Neuronal stem cell (in vitro differentiated cells): ENCODE results near the gene BCL2.

ENCODE experiments used
- DNase-seq: peaks from one replicate; pipeline ENCODE4 v3.0.0-alpha.2; 2013; ENCODE audit warnings: low spot score
- H2AFZ ChIP-seq: one replicate; pipeline ENCODE4 v1.6.1; 2013; ENCODE audit warnings: mild to moderate bottlenecking, low read length, inconsistent platforms
- H2AK5ac ChIP-seq: 2 replicates; pipeline ENCODE4 v1.6.1; 2013; ENCODE audit warnings: low read depth, mild to moderate bottlenecking, inconsistent platforms, low read length, moderate library complexity, mixed read lengths
- H2BK120ac ChIP-seq: 2 replicates; pipeline ENCODE4 v1.6.1; 2013; ENCODE audit warnings: low read depth, mild to moderate bottlenecking, inconsistent platforms, low read length, moderate library complexity, mixed read lengths
- H2BK12ac ChIP-seq: one replicate; pipeline ENCODE4 v1.6.1; 2013; ENCODE audit warnings: low read length, inconsistent platforms
- H2BK15ac ChIP-seq: 2 replicates; pipeline ENCODE4 v1.6.1; 2013; ENCODE audit warnings: mild to moderate bottlenecking, low read length, inconsistent platforms, mixed read lengths
- H2BK5ac ChIP-seq: one replicate; pipeline ENCODE4 v1.6.1; 2013; ENCODE audit warnings: inconsistent platforms, mild to moderate bottlenecking, low read length, moderate library complexity
- H3K14ac ChIP-seq: one replicate; pipeline ENCODE4 v1.6.1; 2013; ENCODE audit warnings: low read length, inconsistent platforms
- H3K18ac ChIP-seq: 2 replicates; pipeline ENCODE4 v1.6.1; 2013; ENCODE audit warnings: low read length, inconsistent platforms
- H3K23ac ChIP-seq: 2 replicates; pipeline ENCODE4 v1.6.1; 2013; ENCODE audit warnings: low read depth, mild to moderate bottlenecking, mixed read lengths, low read length, inconsistent platforms; ENCODE audit not compliant: poor library complexity
- H3K27ac ChIP-seq: replicated peaks from 3 replicates; pipeline ENCODE4 v1.5.1; 2013; ENCODE audit warnings: low read length, inconsistent platforms
- H3K27me3 ChIP-seq, 3 experiments: 2 replicates each; pipeline ENCODE4 v1.6.1; 2013; ENCODE audit warnings: low read length in 3 of 3, mild to moderate bottlenecking in 2 of 3, inconsistent platforms in 1 of 3, low read depth in 1 of 3, mixed read lengths in 1 of 3, moderate library complexity in 1 of 3; ENCODE audit not compliant: control insufficient read depth in 3 of 3, insufficient read depth in 3 of 3
- H3K36me3 ChIP-seq, 2 donors: replicated peaks in 1 of 2; 2 replicates each; pipeline ENCODE4 v1.6.1; 2013; ENCODE audit warnings: low read length in 2 of 2; ENCODE audit not compliant: control insufficient read depth in 2 of 2, insufficient read depth in 2 of 2
- H3K4ac ChIP-seq: 2 replicates; pipeline ENCODE4 v1.6.1; 2013; ENCODE audit warnings: inconsistent platforms, mild to moderate bottlenecking, low read length, moderate library complexity
- H3K4me1 ChIP-seq, 2 donors: 1 replicate in 1 of 2; 2 replicates in 1 of 2; pipeline ENCODE4 v1.6.1; 2013; ENCODE audit warnings: low read length in 2 of 2, low read depth in 1 of 2; ENCODE audit not compliant: control insufficient read depth in 2 of 2, insufficient read depth in 1 of 2
- H3K4me2 ChIP-seq: one replicate; pipeline ENCODE4 v1.6.1; 2013; ENCODE audit warnings: mild to moderate bottlenecking, low read length, inconsistent platforms; ENCODE audit not compliant: insufficient read depth, poor library complexity, severe bottlenecking
- H3K4me3 ChIP-seq, 2 donors: 2 replicates each; pipeline ENCODE4 v1.5.1; 2013; ENCODE audit warnings: low read length in 2 of 2, mild to moderate bottlenecking in 2 of 2, inconsistent platforms in 1 of 2, moderate library complexity in 1 of 2
- H3K79me1 ChIP-seq: one replicate; pipeline ENCODE4 v1.6.1; 2013; ENCODE audit warnings: low read depth, mild to moderate bottlenecking, inconsistent platforms, low read length, moderate library complexity
- H3K9ac ChIP-seq: one replicate; pipeline ENCODE4 v1.6.1; 2013; ENCODE audit warnings: mild to moderate bottlenecking, low read depth, low read length, inconsistent platforms; ENCODE audit not compliant: poor library complexity
- H3K9me3 ChIP-seq, 2 donors: replicated peaks in 1 of 2; 2 replicates each; pipeline versions ENCODE3 to v1.6.1; 2013; ENCODE audit warnings: low read length in 2 of 2, mild to moderate bottlenecking in 2 of 2, inconsistent platforms in 1 of 2, low read depth in 1 of 2, mixed read lengths in 1 of 2, moderate library complexity in 1 of 2; ENCODE audit not compliant: control insufficient read depth in 2 of 2, insufficient read depth in 1 of 2
- H4K8ac ChIP-seq: one replicate; pipeline ENCODE4 v1.6.1; 2013; ENCODE audit warnings: low read depth, mild to moderate bottlenecking, inconsistent platforms, low read length, moderate library complexity
- H4K91ac ChIP-seq: one replicate; pipeline ENCODE4 v1.6.1; 2013; ENCODE audit warnings: low read length, low read depth, mild to moderate bottlenecking, inconsistent platforms; ENCODE audit not compliant: poor library complexity
- WGBS, 2 donors: extraction: QIAGEN DNeasy Blood & Tissue Kit; methylation state at CpG; one replicate each; pipeline ENCODE4 v1.1.7; 2013; ENCODE audit warnings: missing lambda C conversion rate in 2 of 2, mixed read lengths in 1 of 2; ENCODE audit not compliant: insufficient read length in 2 of 2, insufficient replicate concordance in 1 of 2; ENCODE audit errors: extremely low coverage in 2 of 2; 5-methylcytosine and 5-hydroxymethylcytosine counted together

The BCL2 gene

GRCh38 chr18:63126134-63127069 lies 193.2 kb downstream of the BCL2 start:
- Histone ChIP-seq H3K9me3 (peaks cover 0 to 3% of the 10 kb centered on the region in 2 donors), H3K4ac (no peak overlapping the region), H2BK15ac (no peak overlapping the region), H3K9ac (no peak overlapping the region), H2BK12ac (no peak overlapping the region), H2BK5ac (no peak overlapping the region), H4K8ac (no peak overlapping the region), H2AFZ (no peak overlapping the region), H3K36me3 (peaks cover 0 to 9% of the 10 kb centered on the region in 2 donors), H4K91ac (no peak overlapping the region), H3K27ac (no peak overlapping the region), H3K18ac (no peak overlapping the region), H3K4me1 (no peaks in the 10 kb centered on the region), H3K79me1 (no peaks in the 10 kb centered on the region), H3K23ac (no peak overlapping the region), H2AK5ac (no peak overlapping the region), H2BK120ac (no peak overlapping the region), H3K4me2 (no peak overlapping the region), H3K14ac (no peak overlapping the region), H3K27me3 (no peaks in the 10 kb centered on the region), H3K4me3 (no peak overlapping the region)
- DNase-seq: no peak
- WGBS, 2 donors: no CpG with 5 or more reads among the region's 12 CpGs

- Histone ChIP-seq H3K27ac (no peak overlapping the region), H3K9ac (no peak overlapping the region), H3K36me3 (no peaks in the 10 kb centered on the region), H2AK5ac (no peak overlapping the region), H3K4ac (no peak overlapping the region), H3K27me3 (peaks cover 0 to 10% (median 0%) of the 10 kb centered on the region in 3 experiments), H2BK12ac (no peak overlapping the region), H2BK120ac (no peak overlapping the region), H4K8ac (no peak overlapping the region), H4K91ac (no peak overlapping the region), H2BK15ac (no peak overlapping the region), H2BK5ac (no peak overlapping the region), H3K4me3 (no peak overlapping the region), H3K18ac (no peak overlapping the region), H3K4me1 (peaks cover 0 to 2% of the 10 kb centered on the region in 2 donors), H3K4me2 (no peak overlapping the region), H3K23ac (no peak overlapping the region), H3K14ac (no peak overlapping the region), H3K79me1 (no peaks in the 10 kb centered on the region), H3K9me3 (no peaks in the 10 kb centered on the region), H2AFZ (no peak overlapping the region)
- DNase-seq: no peak
- no CpG with 5 or more reads among the region's 4 CpGs for WGBS, 2 donors
These were observed 198.9 kb downstream of the BCL2 start for GRCh38 chr18:63120620-63121019.

- no peak overlapping the region for H3K23ac ChIP-seq
- H3K4me3 ChIP-seq: no peak overlapping the region
- no peaks in the 10 kb centered on the region for H3K9me3 ChIP-seq
- H3K4me2 ChIP-seq: no peak overlapping the region
- H3K18ac ChIP-seq: no peak overlapping the region
- no peak overlapping the region for H2BK15ac ChIP-seq
- peaks cover 0 to 2% of the 10 kb centered on the region in 2 donors for H3K4me1 ChIP-seq
- no peak overlapping the region for H2AFZ ChIP-seq
- no peak overlapping the region for H4K91ac ChIP-seq
- H3K79me1 ChIP-seq: no peaks in the 10 kb centered on the region
- no peak overlapping the region for H3K27ac ChIP-seq
- H2AK5ac ChIP-seq: no peak overlapping the region
- H2BK12ac ChIP-seq: no peak overlapping the region
- no peak for DNase-seq
- H3K9ac ChIP-seq: no peak overlapping the region
- H3K27me3 ChIP-seq: peaks cover 0 to 10% (median 0%) of the 10 kb centered on the region in 3 experiments
- H3K4ac ChIP-seq: no peak overlapping the region
- H4K8ac ChIP-seq: no peak overlapping the region
- no peak overlapping the region for H2BK120ac ChIP-seq
- H3K14ac ChIP-seq: no peak overlapping the region
- no CpG with 5 or more reads among the region's 3 CpGs for WGBS, 2 donors
- H2BK5ac ChIP-seq: no peak overlapping the region
- no peaks in the 10 kb centered on the region for H3K36me3 ChIP-seq
These were observed 199.9 kb downstream of the BCL2 start for GRCh38 chr18:63119647-63120046.

- Histone ChIP-seq H3K9ac (no peak overlapping the region), H4K8ac (no peak overlapping the region), H2BK15ac (no peak overlapping the region), H2BK12ac (no peak overlapping the region), H3K27ac (no peak overlapping the region), H3K9me3 (no peaks in the 10 kb centered on the region), H3K4me3 (no peak overlapping the region), H2AFZ (no peak overlapping the region), H3K14ac (no peak overlapping the region), H3K36me3 (no peaks in the 10 kb centered on the region), H3K4me2 (no peak overlapping the region), H2BK5ac (no peak overlapping the region), H3K4me1 (peaks cover under 1 to 2% of the 10 kb centered on the region in 2 donors), H3K4ac (no peak overlapping the region), H3K79me1 (no peaks in the 10 kb centered on the region), H3K18ac (no peak overlapping the region), H3K23ac (no peak overlapping the region), H2BK120ac (no peak overlapping the region), H4K91ac (no peak overlapping the region), H3K27me3 (peaks cover 0 to 10% (median 0%) of the 10 kb centered on the region in 3 experiments), H2AK5ac (no peak overlapping the region)
- no CpG with 5 or more reads among the region's 5 CpGs for WGBS, 2 donors
- no peak for DNase-seq
These were observed 205.5 kb downstream of the BCL2 start for GRCh38 chr18:63113899-63114565.
